Heart right ventricle (tissue), 16 donors: Measurements from ENCODE around the gene ALX4. TPM values are rescaled to one million over a fixed set of nuclear protein-coding genes. Genes with fewer than 3 reads are reported as not detected.

Experiments used
- ATAC-seq, 8 donors: fragments of 200-7000 bp; cut with Tn5 transposase; one replicate each; pipeline ENCODE4 v1.9.1; 2020; ENCODE audit warnings: mild to moderate bottlenecking in 8 of 8, moderate library complexity in 8 of 8, moderate number of reproducible peaks in 1 of 8
- DNase-seq, 2 donors: peaks; one replicate each; pipeline ENCODE4 v3.0.0-alpha.2; 2020
- H3K27ac ChIP-seq, 10 donors: fragments of 200-600 bp; sonication (generic) in 2 of 10; one replicate each; pipeline versions ENCODE4 v1.5.0 to v1.8.0; 2020 to 2022; ENCODE audit warnings: mild to moderate bottlenecking in 3 of 10
- H3K27me3 ChIP-seq, 7 donors: fragments of 200-600 bp; one replicate each; pipeline ENCODE4 v1.8.0; 2021 to 2022; ENCODE audit warnings: mild to moderate bottlenecking in 2 of 7
- H3K36me3 ChIP-seq, 9 donors: fragments of 200-600 bp; sonication (generic) in 1 of 9; one replicate each; pipeline versions ENCODE4 v1.5.0 to v1.8.0; 2020 to 2022; ENCODE audit warnings: mild to moderate bottlenecking in 2 of 9
- H3K4me1 ChIP-seq, 9 donors: fragments of 200-600 bp; sonication (generic) in 1 of 9; one replicate each; pipeline versions ENCODE4 v1.5.0 to v1.8.0; 2020 to 2022; ENCODE audit warnings: mild to moderate bottlenecking in 4 of 9
- H3K4me3 ChIP-seq, 10 donors: fragments of 200-600 bp; sonication (generic) in 2 of 10; one replicate each; pipeline versions ENCODE4 v1.5.0 to v1.8.0; 2020 to 2022; ENCODE audit warnings: mild to moderate bottlenecking in 7 of 10, moderate library complexity in 2 of 10
- H3K9me3 ChIP-seq, 11 donors: fragments of 200-600 bp in 10 of 11; sonication (generic) in 2 of 11; one replicate each; pipeline versions ENCODE4 v1.5.0 to v1.8.0; 2013 to 2022; ENCODE audit warnings: mild to moderate bottlenecking in 2 of 11, control low read depth in 1 of 11, moderate library complexity in 1 of 11
- CTCF ChIP-seq, 9 donors: fragments of 200-600 bp; sonication (generic) in 2 of 9; IDR thresholded peaks; one replicate each; pipeline versions ENCODE4 v1.5.0 to v1.8.0; 2021 to 2022; ENCODE audit warnings: antibody characterized with exemption in 9 of 9, mild to moderate bottlenecking in 5 of 9, moderate library complexity in 1 of 9
- WGBS, 2 donors: extraction: QIAGEN DNeasy Blood & Tissue Kit; methylation state at CpG; one replicate each; pipeline ENCODE4 v1.1.7; 2013; ENCODE audit warnings: inconsistent platforms in 1 of 2; 5-methylcytosine and 5-hydroxymethylcytosine counted together
- intact Hi-C, 10 donors: fragments of 100-400 bp; cut with DNase I; formaldehyde crosslinking; loops; one replicate each; pipeline versions ENCODE4 v1.11.1 to v1.14.2; 2022
- polyA plus RNA-seq, 2 donors: library from polyadenylated mRNA; stranded (reverse); fragments of 200-250 nt; gene quantifications; one replicate each; pipeline ENCODE4 v1.2.3, GENCODE V29; 2013
- total RNA-seq, 10 donors: library from RNA; stranded (reverse); fragmentation: NEBNext Ultra II Directional in 3 of 10; extraction: Animal tissue kit (Norgen Biotek cat#: 25700) in 3 of 10; gene quantifications; one replicate each; pipeline versions ENCODE4 v1.2.1 to v1.2.4, GENCODE V29; 2021 to 2023
- donor health status: Arrhythmogenic right ventricular cardiomyopathy.
- donor health status: ischemic (EF 13 %, LVEDD 7.1; RV severe dilation, severe dysfunction).
- donor health status: healthy with polysubstance abuse.
- donor health status: DM: no; HTN: yes; CAD: no.
- donor health status: DM: no; HTN: no; CAD: no.
- donor health status: ischemic (EF 25% LVEDD 6.9; RV normal size, moderate dysfunction).
- donor health status: ischemic (EF 25% LVEDD 5.7; RV mildly dilated, moderate dysfunction).
- donor health status: healthy.
- donor health status: DM: yes; HTN: yes; CAD: no.
- donor health status: Ischemic cardiomyopathy.
- donor health status: ischemic (EF 35%, LVEDD 5.7; RV mildly dilated, moderate dysfunction).
- donor health status: nonischemic (EF 11% LVEDD 7.7; RV severe dilation, severe dysfunction).
- donor health status: DM: yes; HTN: yes; CAD: no.
- donor health status: PGD.
- donor health status: ischemic (EF 29% LVEDD 5.4; RV normal size, mild dysfunction).
- donor health status: nonischemic (EF 23%, LVEDD 6.1; RV moderate dilation, normal function).

ALX4 gene
- total and polyA plus RNA-seq, 12 donors = 0.01 to 0.07 (median 0.06) TPM; not detected in 5

- H3K27me3 ChIP-seq = no peaks in the 10 kb centered on the region
These were observed 87.9 kb downstream of the ALX4 start for GRCh38 chr11:44221992-44222391.

GRCh38 chr11:44221456-44221855 is 88.5 kb downstream of the ALX4 start:
- no peaks in the 10 kb centered on the region for H3K27me3 ChIP-seq
- H3K9me3 ChIP-seq = no peaks in the 10 kb centered on the region
- peaks cover 0 to 5% (median 0%) of the 10 kb centered on the region in 9 donors for H3K36me3 ChIP-seq
- no peak overlapping the region for H3K4me3 ChIP-seq
- H3K27ac ChIP-seq = no peak overlapping the region
- 63 to 75% methylated on average over 3 of the region's 3 CpGs for WGBS, 2 donors
- ATAC-seq = no peak
- DNase-seq = no peak
- H3K4me1 ChIP-seq = peaks cover 0 to 37% (median 13%) of the 10 kb centered on the region in 9 donors
- intact Hi-C loops = no loop called here
- TF ChIP-seq CTCF (IDR thresholded peaks at IDR 0.05) = no peak

More at GRCh38 chr11:44221992-44222391, 87.9 kb downstream of the ALX4 start:
- H3K27ac ChIP-seq = no peak overlapping the region
- H3K4me1 ChIP-seq = peaks cover 0 to 41% (median 14%) of the 10 kb centered on the region in 9 donors
- H3K9me3 ChIP-seq = no peaks in the 10 kb centered on the region
- H3K4me3 ChIP-seq = no peak overlapping the region
- no peak for ATAC-seq
- WGBS, 2 donors = 71 to 85% methylated on average over 2 of the region's 2 CpGs
- no peak for TF ChIP-seq CTCF (IDR thresholded peaks at IDR 0.05)
- intact Hi-C loops = no loop called here
- DNase-seq = no peak
- H3K36me3 ChIP-seq = peaks cover 0 to 5% (median 0%) of the 10 kb centered on the region in 9 donors

GRCh38 chr11:44219830-44220796 is 89.8 kb downstream of the ALX4 start:
- Histone ChIP-seq H3K4me3 (no peak overlapping the region), H3K27me3 (no peaks in the 10 kb centered on the region), H3K9me3 (no peaks in the 10 kb centered on the region), H3K27ac (no peak overlapping the region), H3K4me1 (peaks cover 0 to 23% (median 4%) of the 10 kb centered on the region in 9 donors), H3K36me3 (peaks cover 0 to 5% (median 0%) of the 10 kb centered on the region in 9 donors)
- DNase-seq (no peak), ATAC-seq (no peak)
- intact Hi-C loops = no loop called here
- TF ChIP-seq CTCF (IDR thresholded peaks at IDR 0.05) = no peak
- 80 to 86% methylated on average over 4 of the region's 4 CpGs for WGBS, 2 donors

- no peak overlapping the region for H3K4me3 ChIP-seq
- TF ChIP-seq CTCF (IDR thresholded peaks at IDR 0.05) = no peak
- peaks cover 0 to 5% (median 0%) of the 10 kb centered on the region in 9 donors for H3K36me3 ChIP-seq
- peaks cover 0 to 15% (median 4%) of the 10 kb centered on the region in 9 donors for H3K4me1 ChIP-seq
- peaks cover 0 to 7% (median 0%) of the 10 kb centered on the region in 11 donors for H3K9me3 ChIP-seq
- intact Hi-C loops = no loop called here
- peak overlapping the region in 1 of 10 donors; percentile 9 for H3K27ac ChIP-seq
- DNase-seq (no peak), ATAC-seq (peak in 1 of 8 donors; percentile 52)
- WGBS, 2 donors = 75 to 76% methylated on average over 1 of the region's 1 CpG
- no peaks in the 10 kb centered on the region for H3K27me3 ChIP-seq
These were observed 92.5 kb downstream of the ALX4 start for GRCh38 chr11:44217432-44217831.
